ENCODE results near the gene GTF2E1. TPM values are rescaled to one million over a fixed set of nuclear protein-coding genes. Genes with fewer than 3 reads are reported as not detected.

Gene GTF2E1
- 9.7 to 17.7 TPM (median 14.0 TPM) in 5 replicates for total RNA-seq (2022; extraction: Qiagen RNA extraction; ENCODE audit: low read depth)

GRCh38 chr3:120742198-120742848 is at the start of gene GTF2E1, which contains the start of gene RABL3:
Gene GTF2E1, plus strand, starts transcription at chr3:120742744. Its CDS starts 7,809 bp downstream, at chr3:120750553.
Gene RABL3, minus strand, starts transcription at chr3:120742516. Its CDS starts 9 bp downstream, at chr3:120742507.

Other genes with a start within 250 kb of the GTF2E1 start
- gene NDUFB4, start 146.4 kb upstream of the GTF2E1 start, total RNA-seq (2022; extraction: Qiagen RNA extraction; ENCODE audit: low read depth), result 206 to 298 TPM (median 215 TPM) in 5 replicates
- 16.9 to 24.4 TPM (median 18.2 TPM) in 5 replicates for gene HGD, start 60.5 kb upstream of the GTF2E1 start, total RNA-seq (2022; extraction: Qiagen RNA extraction; ENCODE audit: low read depth)
- gene RABL3, start 228 bp upstream of the GTF2E1 start, total RNA-seq (2022; extraction: Qiagen RNA extraction; ENCODE audit: low read depth), result 10.4 to 22.2 TPM (median 16.8 TPM) in 5 replicates
- not detected in 5 replicates for gene STXBP5L, start 165.5 kb downstream of the GTF2E1 start, total RNA-seq (2022; extraction: Qiagen RNA extraction; ENCODE audit: low read depth)

All from A549 treated with GW870086 at 1 μM for 4 hours (cell line).